Central memory CD4-positive, alpha-beta T cell (primary cell): ENCODE results near the gene FERMT2.

Experiments used
- DNase-seq: peaks from one replicate; pipeline ENCODE4 v3.0.0; 2022

Gene FERMT2

DNA sequence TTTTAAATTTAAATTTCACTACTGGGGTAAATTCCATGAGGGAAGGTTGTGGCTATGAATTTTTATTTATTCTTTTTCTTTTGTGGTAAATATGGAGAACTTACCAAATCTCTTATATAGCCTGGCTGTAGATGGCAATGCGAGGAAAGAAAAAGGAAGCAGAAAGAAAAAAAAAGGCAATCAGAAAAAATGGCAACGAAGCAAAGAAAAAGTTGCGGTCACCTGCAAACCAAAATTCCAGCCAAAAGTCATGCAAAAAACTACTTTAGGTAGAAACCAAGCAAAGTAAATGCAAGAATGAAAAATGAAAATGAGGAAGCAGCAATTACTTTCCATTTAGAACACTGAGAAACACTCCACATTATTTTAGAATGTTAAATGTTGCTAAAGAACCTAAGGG lies 89.9 kb downstream of the FERMT2 start:
- DNase-seq, result no peak

DNA sequence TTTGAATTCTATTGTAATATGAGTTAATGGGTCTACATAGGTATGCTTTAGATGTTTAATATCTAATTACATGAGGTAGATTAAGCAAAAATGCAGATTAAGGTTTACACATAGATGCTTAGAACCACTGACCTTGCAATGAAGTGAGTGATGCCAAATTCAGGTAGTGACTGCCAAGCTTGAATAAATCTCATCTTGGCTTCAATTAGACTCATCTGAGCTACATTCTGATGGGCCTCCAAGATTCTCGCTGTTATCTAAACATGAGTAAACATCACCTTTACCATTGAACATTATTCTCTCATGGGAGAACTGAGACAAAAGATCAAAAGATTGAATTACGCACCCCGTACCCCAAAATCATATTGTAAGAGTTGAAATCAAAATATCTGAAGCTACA lies 90.6 kb downstream of the FERMT2 start:
- DNase-seq, result no peak

DNA sequence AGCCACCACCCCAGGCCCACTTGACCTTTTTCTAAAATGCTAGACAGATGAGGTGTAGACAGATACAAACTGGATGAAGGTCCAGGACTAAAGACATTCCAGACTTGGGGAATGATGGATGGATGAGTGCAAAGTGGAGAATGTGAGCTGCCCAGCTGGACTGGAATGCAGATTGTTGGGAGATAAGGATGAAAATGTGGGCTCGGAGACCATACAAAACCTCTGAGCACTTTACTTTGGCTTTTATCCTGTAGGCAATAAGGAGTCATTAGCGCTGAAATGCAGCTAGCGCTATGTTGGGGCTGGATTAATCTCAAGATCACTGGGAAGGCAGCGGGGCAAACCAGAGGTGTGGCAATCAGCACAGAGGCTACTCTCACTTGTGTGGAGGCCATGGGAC lies 94.7 kb downstream of the FERMT2 start:
- no peak for DNase-seq

DNA sequence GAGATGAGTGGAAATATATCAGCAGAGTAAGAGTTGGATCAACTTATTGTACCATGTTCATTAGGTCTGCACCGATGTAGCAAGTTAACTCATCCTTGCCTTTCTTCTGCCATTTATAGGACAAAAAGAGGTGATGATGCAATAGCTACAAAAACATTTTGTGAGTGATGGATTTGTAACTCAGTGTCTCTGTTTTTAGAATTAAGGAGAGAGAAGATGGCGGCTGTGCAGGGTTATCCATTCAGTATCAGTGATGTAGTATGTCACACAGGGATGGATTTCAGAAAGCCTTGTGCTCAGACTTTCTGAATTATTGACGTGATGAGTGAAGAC lies 97.4 kb downstream of the FERMT2 start:
- DNase-seq, result no peak

DNA sequence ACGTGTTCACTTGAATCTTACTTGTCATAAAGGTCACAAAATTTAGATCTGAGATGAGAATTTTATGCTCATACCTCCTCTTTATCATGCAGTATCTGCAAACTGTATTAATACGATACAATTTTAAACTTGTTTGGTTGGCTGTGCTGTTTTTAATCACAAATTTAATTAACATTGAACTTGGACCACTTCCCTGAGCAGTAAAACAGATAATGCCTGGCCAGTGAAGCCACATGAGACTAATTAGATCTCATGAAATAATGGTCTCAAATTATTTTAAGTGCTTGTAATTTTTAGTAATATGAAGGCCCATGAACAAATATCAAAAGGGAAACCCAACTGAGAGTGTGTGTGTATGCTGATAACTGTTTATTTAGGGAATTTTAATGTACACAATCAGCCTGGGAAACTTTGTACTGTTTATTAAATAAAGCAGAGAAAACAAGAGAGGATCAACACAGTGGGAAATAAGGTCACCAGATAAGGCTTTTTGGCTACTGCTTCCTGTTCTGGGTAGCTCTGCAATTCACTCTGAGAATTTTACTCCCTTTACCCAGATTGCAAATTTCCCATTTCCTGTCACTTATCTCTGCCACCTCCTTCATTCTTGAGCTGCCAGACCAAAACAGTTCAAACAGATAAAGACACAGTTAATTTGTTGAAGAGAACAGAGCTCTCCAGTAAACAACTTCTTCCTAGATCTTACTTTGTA lies 97.9 kb downstream of the FERMT2 start:
- no peak for DNase-seq

DNA sequence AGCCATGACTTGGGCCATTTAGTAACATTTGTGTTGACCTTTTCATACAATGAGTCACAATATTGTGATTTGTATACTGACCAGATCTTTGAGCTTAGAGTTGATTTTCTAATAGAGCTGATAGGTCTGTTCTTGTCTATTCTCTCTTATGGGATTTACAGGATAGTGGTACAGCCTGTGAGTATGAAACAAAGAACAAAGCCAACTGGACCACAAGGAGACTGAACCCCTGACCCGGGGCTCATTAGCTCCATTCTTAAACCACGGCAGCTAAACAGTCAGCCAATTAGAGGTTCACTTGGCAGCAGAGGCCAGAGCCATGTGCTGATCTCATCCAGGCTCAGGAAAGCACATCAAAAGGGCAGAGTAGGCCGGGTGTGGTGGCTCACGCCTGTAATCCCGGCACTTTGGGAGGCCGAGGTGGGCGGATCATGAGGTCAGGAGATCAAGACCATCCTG lies 100.4 kb downstream of the FERMT2 start:
- no peak for DNase-seq

DNA sequence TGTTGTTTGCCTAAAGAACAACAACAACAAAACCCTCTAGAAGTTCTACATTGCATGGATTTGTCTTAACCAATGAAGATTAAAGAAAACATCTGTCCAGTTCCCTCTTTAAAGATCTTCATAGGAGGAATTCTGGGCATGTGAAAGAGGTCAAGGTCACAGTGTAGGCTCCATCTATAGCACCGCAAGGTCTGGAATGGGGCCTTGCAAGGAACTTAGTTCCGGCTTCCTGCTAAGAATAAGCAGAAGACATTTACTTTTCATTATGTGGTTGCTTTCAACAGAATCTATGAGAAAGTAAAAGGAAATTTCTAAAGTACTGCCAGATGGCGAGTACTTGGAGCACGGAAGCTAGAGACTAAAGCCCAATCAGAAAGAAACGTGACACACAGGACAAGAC lies 102.2 kb downstream of the FERMT2 start:
- no peak for DNase-seq

DNA sequence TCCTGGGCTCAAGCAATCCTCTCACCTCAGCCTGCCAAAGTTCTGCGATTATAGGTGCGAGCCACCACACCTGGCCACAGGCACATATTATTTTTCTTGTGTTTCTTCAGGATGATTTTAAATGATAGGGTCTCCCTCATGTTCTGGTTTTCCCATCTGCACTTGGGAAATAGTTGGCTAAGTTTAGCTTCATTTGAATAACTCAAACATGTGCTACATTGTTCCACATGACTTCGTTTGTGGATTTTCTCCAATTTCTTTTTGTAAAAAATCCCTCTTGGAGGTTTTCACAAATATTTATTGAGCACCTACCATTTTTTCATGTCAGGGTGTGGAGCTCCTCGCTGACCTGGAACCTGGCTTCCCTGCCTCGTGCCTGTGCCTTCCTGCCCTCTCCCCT lies 104.3 kb downstream of the FERMT2 start:
- DNase-seq, result no peak

DNA sequence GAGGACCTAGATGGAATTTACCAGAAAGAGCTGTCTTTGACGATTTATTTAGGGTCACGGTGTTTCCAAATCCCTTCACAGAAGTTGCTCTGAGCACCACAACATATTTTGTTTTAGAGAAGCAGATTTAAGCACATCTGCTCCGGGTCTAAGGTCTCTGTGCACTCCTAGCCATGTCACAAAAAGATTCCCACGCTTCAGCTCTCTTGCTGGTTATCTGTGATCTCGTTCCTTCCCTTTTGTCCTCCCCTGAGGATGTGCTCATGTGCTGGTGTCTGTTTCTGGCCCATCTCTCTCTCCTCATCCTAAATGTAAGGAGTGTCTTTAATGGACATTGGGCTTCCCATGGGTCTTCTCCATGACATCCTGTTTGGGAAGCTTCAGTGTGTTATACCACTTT lies 105.8 kb downstream of the FERMT2 start:
- DNase-seq, result no peak

DNA sequence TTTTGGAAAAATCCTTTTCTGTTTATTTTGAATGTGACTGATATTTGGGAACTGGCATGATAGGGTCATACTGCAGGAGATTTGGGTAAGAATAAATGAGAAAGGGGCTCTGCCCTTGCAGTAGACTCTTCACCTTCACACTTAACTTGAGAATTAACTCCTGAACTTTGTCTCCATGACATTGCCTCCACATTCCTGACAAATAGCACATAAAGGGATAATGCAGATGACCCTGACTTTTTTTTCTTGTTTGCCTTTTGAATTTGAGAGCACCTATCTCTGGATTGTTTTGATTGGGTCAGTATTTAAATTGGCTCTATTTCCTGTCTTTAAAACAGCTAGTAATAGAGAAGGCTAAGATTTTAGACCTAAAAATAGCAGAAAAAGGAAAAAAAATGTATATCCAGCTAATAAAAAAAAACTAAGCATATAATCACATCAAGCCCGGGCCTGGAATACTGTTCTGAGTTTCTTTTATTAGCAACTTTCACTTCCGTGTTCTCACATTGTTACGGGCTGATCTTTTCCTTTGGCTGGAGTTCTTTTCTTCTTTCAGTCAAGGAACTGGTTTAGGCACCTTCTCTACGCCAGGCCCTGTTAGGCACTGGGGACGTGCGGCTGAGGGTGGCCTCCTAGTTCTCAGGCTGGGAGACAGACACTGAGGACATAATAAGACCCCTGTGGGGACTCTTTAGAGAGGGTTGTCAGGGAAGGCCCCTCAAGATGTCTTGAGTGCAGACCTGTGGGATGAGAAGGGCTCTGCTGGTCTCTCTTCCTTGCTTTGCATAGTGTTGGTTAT lies 106.4 kb downstream of the FERMT2 start:
- DNase-seq, result no peak

DNA sequence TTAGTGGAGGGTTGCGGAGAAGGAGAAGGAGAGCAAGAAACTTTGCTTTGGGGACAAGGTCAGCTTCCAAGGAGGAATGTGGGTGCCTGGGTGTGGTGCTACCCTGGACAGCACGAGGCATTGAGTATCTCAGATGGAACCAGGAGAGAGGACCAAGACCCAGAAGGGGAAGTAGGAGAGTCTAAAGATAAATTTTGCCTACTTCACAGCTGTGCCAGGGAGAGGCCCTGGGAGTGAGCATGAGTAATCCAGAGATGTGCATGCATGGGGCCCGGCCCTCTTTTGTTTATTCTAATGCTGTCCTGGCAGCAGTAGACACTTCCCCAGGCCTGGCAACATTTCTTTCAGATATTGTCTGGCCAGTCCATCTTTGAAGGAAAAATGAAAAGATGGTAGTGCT lies 110.0 kb downstream of the FERMT2 start:
- no peak for DNase-seq

DNA sequence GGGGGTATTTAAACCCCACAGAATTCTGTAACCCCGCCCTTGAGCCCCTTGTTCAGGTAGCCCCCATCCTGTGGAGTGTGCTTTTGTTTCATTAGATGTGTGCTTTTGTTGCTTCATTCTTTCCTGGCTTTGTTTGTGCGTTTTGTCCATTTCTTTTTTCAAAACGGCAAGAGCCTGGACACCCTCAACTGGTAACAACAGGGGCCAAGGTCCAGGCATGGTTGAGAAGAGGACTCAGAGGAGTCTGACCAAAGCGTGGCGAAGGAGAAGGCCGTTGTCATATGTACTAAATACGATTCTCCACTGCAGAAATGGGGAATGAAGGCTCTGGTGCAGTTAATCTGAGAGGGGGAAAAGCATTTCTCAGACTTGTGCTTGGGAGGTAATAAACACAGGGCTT lies 113.4 kb downstream of the FERMT2 start:
- no peak for DNase-seq

DNA sequence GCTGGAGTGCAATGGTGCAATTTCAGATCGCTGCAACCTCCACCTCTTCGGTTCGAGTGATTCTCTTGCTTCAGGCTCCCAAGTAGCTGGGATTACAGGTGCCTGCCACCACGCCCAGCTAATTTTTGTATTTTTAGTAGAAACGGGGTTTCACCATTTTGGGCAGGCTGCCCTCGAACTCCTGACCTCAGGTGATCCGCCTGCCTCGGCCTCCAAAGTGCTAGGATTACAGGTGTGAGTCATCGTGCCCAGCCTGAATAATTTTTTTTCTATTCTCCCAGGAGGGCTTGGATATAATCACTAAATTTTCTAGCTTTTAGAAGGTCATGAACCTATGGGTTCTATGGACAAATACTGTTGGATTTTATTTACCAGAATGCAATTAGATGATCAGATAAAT lies 114.8 kb downstream of the FERMT2 start:
- DNase-seq, result no peak

DNA sequence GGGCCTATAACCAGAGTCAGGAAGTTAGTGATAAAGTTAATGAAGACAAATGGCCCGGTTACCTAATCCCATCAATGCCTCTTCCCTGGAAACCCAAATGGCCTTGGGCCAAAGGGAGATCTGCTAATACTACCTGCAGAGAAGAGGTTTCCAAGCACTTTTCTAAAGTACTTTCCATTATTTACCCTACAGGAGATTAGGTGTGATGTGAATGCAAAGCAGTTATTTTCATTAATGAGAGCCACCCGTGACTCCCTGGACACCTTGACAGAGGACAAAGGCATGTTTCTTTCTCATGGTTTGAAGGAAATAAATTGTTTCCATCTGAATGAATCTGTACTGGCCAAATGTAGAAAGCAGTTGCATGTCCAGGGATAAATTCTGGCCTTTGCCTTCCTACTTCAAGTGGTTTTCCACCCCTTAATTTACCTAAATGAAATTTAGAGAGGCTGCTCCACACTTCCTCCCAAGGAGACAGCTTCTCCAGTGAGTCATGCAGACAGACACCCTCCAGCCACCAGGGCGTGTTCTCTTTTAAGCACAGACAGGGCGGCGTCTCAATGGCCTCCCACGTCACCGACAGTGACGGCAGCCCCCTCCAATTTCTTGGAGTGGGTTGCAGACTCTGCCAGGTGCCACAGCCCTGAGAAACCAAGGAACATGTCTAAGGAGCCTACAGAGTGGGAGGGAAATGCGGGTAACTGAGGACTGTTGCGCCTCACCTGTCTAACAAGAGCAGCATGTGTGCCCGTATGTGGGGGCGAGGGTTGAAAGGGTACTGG lies 115.5 kb downstream of the FERMT2 start:
- DNase-seq, result no peak

DNA sequence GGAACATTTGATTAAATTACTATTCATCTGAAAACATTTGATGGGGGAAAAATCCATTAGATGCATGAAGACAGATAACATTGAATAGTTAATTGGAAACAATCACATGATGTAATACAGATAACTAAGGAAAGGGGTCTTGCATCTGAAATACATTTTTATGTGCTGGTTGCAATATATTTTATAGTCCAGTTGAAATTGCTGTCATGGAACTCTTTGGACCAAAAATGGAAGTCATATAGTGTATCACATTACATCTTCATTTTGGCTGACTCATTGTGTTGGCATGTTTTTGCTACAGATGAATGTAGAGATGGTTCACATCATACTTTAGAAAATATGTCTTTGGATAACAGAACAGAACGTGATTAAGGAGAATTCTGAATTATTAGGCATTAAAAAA lies 116.4 kb downstream of the FERMT2 start:
- DNase-seq, result no peak

DNA sequence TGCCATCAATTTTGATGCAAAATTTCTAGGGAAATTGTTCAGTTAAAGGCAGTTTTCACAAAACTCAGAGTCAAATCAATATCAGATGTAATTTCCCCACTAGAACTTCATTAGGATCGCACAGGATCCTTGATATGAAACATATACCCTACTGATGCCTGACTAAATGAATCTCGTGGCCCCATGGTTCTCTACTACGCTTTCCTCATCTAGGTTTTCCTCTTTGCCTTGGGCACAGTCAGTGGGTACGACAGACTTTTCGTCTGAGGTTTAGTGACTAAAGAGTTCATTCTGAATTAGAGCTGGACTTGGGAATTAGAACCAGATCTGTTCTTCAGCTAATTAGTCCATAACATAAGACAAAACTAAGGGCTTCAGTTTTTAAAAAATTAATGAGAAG lies 117.0 kb downstream of the FERMT2 start:
- DNase-seq, result no peak

DNA sequence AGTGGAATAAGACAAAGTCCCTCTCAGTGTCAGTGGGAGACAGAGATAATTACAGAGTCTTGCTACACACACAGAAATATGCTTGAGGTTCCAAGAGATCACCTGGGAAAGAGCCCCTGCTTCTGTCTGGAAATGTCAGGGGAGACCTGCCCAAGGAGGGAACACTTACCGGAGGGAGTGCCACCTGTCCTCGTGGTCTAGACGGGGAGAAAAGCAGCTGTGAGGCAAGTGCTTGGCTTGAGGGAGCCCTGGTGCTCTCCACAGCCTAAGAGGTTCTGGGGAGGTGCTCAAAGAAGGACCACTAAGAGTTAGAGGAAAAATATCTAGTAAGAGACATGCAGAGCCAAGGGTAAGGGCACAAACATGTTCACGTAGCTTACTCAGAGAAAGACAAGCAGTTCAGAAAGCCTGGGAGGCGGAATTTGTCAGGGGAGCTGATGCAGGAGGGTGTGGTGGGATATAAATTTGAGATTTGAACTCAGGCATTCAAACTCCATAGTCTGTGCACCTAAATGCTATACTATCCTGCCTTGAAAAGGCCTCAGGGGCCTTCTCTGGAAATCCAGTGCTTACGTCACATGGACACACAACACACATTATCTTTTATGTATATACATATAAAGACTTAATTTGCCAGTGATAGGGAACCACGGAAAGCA lies 121.2 kb downstream of the FERMT2 start:
- DNase-seq, result no peak

DNA sequence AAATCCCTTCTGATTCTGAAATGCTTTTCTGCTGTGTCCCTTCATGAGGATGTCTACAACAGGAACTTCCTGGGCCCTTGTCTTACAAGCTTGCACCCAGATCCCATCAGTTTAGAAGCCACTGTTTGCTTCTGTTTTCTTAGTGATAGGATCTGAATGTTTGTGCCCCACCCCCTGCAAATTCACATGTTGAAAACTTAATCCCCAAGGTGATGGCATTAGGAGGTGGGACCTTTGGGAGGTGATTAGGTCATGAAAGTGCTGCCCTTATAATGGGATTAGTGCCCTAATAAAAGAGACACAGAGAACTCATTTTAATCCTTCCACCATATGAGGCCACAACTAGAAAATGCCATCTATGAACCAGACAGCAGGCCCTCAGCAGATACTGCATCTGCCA lies 123.4 kb downstream of the FERMT2 start:
- no peak for DNase-seq

DNA sequence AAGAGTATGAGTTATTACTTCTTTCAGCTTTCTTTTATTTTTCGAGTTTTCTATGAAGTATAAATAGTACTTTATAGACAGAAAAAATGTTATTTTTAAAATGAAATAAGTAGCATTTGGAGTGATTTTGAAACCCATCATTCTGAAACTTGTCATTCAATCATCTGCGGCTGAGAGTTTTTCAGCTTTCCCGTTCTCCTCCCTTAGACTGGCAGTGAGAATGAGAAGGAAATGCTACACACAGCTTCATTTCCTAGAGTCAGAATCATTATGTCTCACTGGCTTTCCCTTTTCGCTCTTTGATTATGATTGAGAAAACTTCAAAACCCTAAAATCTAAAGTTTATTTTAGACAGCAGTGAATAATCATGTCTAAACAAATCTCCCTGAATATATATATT lies 125.8 kb downstream of the FERMT2 start:
- DNase-seq, result no peak

DNA sequence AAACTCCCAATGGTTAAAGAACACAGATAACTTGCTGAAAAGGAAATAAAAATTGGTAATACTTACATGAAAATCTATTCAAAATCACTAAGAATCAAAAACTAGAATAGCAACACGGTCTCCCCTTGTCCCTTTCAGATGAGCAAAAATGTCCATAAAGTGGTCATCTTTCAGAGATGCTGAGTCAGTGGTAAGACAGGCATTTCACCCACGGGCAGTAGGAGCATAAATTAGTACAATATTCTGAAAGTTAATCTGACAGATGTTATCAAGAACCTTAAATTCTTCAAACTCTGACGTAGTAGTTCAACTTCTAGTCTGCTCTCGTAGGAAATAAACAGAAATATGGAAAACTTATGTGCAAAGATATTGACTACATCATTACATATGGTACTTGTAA lies 126.4 kb downstream of the FERMT2 start:
- no peak for DNase-seq

DNA sequence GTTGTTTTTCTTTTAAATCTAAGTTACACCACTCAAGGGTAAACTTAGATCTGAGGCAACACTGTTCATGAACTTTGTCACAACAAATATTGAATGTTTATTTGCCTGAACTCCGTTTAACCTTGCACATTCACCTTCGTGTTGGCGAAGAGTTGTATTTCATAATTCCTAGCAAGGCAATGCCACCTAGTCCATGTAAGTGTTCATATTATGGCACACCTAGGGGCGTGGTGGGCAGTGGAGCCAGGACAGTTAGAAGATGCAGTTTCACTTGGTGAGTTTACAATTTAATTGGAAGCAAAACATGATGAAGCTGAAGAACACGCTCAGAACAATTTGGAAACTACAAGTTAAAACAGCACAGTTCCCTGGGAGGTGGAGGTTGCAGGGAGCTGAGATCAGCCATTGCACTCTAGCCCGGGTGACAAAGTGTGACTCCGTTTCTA lies 129.0 kb downstream of the FERMT2 start:
- DNase-seq, result no peak

DNA sequence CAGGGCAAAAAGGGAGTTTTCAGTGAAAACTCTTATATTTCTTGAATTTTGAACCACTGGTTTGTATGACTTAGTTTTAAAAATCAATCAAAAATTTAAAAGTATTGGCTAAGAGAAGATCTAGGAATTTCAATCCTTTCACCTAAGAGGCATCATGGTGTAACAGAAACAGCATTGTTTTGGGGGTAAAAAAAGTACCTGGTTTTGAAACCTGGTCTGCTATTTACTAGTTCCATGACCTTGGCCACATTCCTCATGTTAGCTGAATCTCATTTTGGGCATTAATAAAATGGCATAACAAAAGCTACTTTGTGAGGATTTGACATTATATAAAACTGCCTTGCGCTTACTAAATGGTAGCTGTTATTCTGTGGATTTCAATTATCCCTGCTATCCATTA lies 142.7 kb downstream of the FERMT2 start:
- no peak for DNase-seq
